SK-N-MC (cell line): Measurements from ENCODE around the gene OR2A2.

ENCODE experiments used
- EZH2 ChIP-seq: fragments of 200-600 bp; sonication (generic); IDR thresholded peaks from one replicate; pipeline ENCODE4 v1.6.1; 2017; ENCODE audit warnings: antibody characterized with exemption
- FOXP2 ChIP-seq: optimal IDR thresholded peaks from 2 replicates; pipeline ENCODE3; 2011; ENCODE audit warnings: mild to moderate bottlenecking, moderate library complexity; ENCODE audit not compliant: insufficient read depth; ENCODE audit errors: extremely low read length, control extremely low read depth
- POLR2AphosphoS5 ChIP-seq: IDR thresholded peaks from 2 replicates; pipeline ENCODE4 v1.6.1; 2012; ENCODE audit warnings: mild to moderate bottlenecking, low read depth, low read length, borderline replicate concordance

GRCh38 chr7:144063710-144064109 lies 45.7 kb upstream of the OR2A2 start:
- TF ChIP-seq POLR2AphosphoS5 (no peak), EZH2 (no peak), FOXP2 (no peak)
